Mucosa of stomach (tissue), 1 donor: ENCODE measurements around the gene TRIM65.
A peak's percentile ranks its signal among the peaks of the same experiment; 100 is the strongest.
"Not testable (repeated sequence)": the region's sequence is repeated elsewhere in the genome, so short reads cannot be mapped to it uniquely, and the experiment has no call there.

Experiments used
- H3K27me3 ChIP-seq: one replicate; pipeline ENCODE4 v1.7.0; 2013; ENCODE audit warnings: mild to moderate bottlenecking, low read length; ENCODE audit not compliant: control insufficient read depth, insufficient read depth
- H3K36me3 ChIP-seq: one replicate; pipeline ENCODE4 v1.7.0; 2013; ENCODE audit warnings: low read length; ENCODE audit not compliant: control insufficient read depth, insufficient read depth
- H3K4me1 ChIP-seq: one replicate; pipeline ENCODE4 v1.7.0; 2013; ENCODE audit warnings: mild to moderate bottlenecking, low read length; ENCODE audit not compliant: control insufficient read depth, insufficient read depth
- H3K4me3 ChIP-seq: one replicate; pipeline ENCODE4 v1.7.0; 2013; ENCODE audit warnings: low read length
- H3K9ac ChIP-seq: one replicate; pipeline ENCODE4 v1.7.0; 2013; ENCODE audit warnings: mild to moderate bottlenecking, low read length, moderate library complexity
- H3K9me3 ChIP-seq: one replicate; pipeline ENCODE4 v1.7.0; 2013; ENCODE audit warnings: mild to moderate bottlenecking, low read length, moderate library complexity; ENCODE audit not compliant: control insufficient read depth
- donor health status: Pancreatic carcinoma.

Gene TRIM65

DNA sequence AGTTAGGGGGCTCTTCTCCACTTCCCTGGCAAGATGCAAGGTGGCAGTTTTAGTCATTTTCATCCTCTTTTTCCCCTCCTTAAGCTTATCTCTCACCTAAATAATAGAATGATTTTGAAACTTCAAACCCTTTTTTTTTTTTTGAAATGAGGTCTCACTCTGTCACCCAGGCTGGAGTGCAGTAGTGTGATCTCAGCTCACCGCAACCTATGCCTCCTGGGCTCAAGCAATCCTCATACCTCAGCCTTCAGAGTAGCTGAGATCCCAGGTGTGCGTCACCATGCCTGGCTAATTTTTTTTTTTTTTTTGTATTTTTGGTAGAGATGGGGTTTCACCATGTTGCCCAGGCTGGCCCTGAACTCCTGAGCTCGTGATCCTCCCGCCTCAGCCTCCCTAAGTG, 31.9 kb downstream of the TRIM65 start:
- not testable (repeated sequence) for H3K9ac ChIP-seq, H3K27me3 ChIP-seq, H3K9me3 ChIP-seq, H3K36me3 ChIP-seq, H3K4me3 ChIP-seq
- H3K4me1 ChIP-seq: peaks cover 11% of the 10 kb centered on the region

- H3K9ac ChIP-seq: no peak overlapping the region
- no peaks in the 10 kb centered on the region for H3K36me3 ChIP-seq
- H3K27me3 ChIP-seq: no peaks in the 10 kb centered on the region
- no peaks in the 10 kb centered on the region for H3K9me3 ChIP-seq
- H3K4me3 ChIP-seq: no peak overlapping the region
- peaks cover 6% of the 10 kb centered on the region for H3K4me1 ChIP-seq
Observed at GRCh38 chr17:75864448-75864871, 32.3 kb downstream of the TRIM65 start.

DNA sequence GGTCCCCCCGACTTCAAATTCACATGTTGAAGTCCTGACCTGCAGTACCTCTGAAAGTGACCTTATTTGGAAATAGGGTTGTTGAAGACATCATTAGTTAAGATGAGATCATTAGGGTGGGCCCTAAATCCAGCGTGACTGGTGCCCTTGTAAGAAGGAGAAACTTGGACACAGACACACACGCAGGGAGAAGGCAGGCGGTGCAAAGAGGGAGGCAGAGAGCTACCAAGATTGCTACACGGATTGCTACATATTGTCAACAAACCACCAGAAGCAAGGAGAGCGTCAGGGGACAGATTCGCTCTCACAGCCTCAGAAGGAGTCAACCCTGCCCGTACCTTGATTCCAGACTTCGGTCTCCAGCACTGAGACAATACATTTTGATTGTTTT, 34.8 kb downstream of the TRIM65 start:
- Histone ChIP-seq H3K4me1 (no peaks in the 10 kb centered on the region), H3K4me3 (no peak overlapping the region), H3K9me3 (no peaks in the 10 kb centered on the region), H3K36me3 (no peaks in the 10 kb centered on the region), H3K27me3 (no peaks in the 10 kb centered on the region), H3K9ac (no peak overlapping the region)

- not testable (repeated sequence) for H3K9me3 ChIP-seq, H3K9ac ChIP-seq, H3K4me3 ChIP-seq, H3K36me3 ChIP-seq, H3K4me1 ChIP-seq, H3K27me3 ChIP-seq
Observed at GRCh38 chr17:75859358-75859757, 37.4 kb downstream of the TRIM65 start.

DNA sequence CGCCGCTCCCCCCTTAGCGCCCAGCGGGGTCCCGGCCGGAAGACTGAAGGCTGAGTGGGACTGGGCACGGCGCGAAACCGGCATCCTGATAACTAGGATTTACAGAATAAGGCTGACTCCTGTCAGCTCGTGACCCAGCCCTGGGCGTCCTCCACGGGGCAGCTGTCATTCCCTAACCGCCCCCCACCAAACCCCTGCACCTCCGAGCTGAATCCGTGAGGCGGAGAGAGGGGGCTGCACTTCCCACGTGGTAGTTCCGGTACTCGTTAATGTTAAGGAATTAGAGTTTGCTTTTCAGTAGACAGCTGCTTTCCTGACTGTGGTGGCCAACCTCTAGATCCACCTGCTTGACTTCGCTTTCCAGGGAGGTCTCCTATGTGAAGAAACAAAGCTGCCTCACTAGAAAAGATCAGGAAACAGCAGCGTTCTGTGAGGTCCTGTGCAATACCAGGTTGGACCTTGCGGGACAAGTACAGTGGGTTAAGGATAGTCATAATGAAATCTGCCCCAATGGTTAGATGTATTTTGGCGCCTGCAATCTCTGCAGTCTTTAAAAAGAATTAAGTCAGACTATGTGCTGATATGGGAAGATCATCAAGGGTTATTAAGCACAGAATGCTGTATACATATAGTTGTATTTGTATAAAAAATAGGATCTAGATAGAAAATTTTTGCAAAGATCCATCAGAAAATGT, 40.5 kb downstream of the TRIM65 start:
- H3K9me3 ChIP-seq: no peaks in the 10 kb centered on the region

GRCh38 chr17:75855310-75856061, 41.3 kb downstream of the TRIM65 start, which contains the start of gene WBP2:
Gene WBP2 (minus strand): TSS chr17:75855335. CDS start chr17:75855297, 38 bp downstream.
- Histone ChIP-seq H3K9me3 (no peaks in the 10 kb centered on the region), H3K9ac (peak within 1 kb of the TSS; percentile 97), H3K4me1 (peaks cover 14% of the 10 kb centered on the region), H3K4me3 (peak within 1 kb of the TSS; percentile 75), H3K36me3 (peaks cover 8% of the 10 kb centered on the region), H3K27me3 (no peaks in the 10 kb centered on the region)

More for the DNA sequence above, 40.5 kb downstream of the TRIM65 start:
- H3K27me3 ChIP-seq: no peaks in the 10 kb centered on the region
- peak overlapping the region; percentile 97 for H3K9ac ChIP-seq
- peaks cover 2% of the 10 kb centered on the region for H3K36me3 ChIP-seq
- H3K4me1 ChIP-seq: peaks cover 14% of the 10 kb centered on the region
- peak overlapping the region; percentile 75 for H3K4me3 ChIP-seq

GRCh38 chr17:75854881-75855309, 41.9 kb downstream of the TRIM65 start:
- H3K27me3 ChIP-seq: no peaks in the 10 kb centered on the region
- peak overlapping the region; percentile 97 for H3K9ac ChIP-seq
- H3K4me1 ChIP-seq: peaks cover 14% of the 10 kb centered on the region
- peak overlapping the region; percentile 45 for H3K4me3 ChIP-seq
- H3K9me3 ChIP-seq: no peaks in the 10 kb centered on the region
- H3K36me3 ChIP-seq: peaks cover 9% of the 10 kb centered on the region

DNA sequence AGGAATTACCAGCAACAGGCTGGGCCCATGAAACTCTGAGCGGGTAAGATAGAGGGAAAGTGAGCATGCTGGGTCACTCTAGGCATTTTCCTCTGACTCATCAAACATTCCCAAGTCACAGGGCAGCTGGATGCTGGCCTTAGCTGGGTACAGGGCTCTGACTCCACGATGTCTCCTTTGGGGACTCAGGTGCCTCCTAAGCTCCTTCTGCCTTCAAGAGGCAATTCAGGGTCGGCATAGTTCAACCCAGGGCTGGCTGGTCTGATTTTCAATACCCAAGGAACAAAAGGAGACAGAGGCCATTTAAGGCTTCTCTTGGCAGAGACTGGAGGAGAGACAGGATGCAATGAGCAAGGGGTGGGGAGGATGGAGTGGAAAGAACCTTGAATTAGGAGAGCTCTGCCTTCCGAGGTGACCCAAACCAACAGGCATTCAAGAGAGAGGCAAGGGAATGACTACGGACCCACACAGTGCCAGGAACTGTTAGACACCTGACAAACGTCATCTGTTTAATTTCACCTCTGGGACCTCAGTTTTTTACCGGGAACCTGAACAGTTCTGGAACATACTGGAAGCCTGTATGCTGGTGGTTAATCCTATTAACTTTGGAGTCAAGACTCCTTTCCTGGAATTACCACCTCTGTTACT, 42.5 kb downstream of the TRIM65 start:
- H3K4me1 ChIP-seq: peaks cover 14% of the 10 kb centered on the region
- no peaks in the 10 kb centered on the region for H3K27me3 ChIP-seq
- H3K36me3 ChIP-seq: peaks cover 16% of the 10 kb centered on the region
- H3K9ac ChIP-seq: peak overlapping the region; percentile 97
- H3K9me3 ChIP-seq: no peaks in the 10 kb centered on the region
- H3K4me3 ChIP-seq: peak overlapping the region; percentile 45

DNA sequence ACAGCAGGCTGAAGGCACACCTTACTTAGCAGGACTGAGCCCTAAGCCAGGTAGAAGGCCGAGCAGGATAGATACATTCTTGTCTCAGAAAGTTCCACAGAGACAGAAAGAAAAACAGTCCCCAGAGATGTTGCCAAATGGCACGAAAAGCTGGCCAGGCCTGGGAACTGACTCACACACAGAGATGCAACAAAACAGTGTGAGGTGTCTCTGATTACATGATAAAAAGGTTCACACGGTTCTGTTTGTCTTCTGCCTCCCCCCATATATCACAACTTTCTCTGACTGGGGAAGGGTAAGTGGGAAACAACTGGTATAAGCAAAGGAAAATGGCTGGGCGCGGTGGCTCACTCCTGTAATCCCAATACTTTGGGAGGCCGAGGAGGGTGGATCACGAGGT, 43.3 kb downstream of the TRIM65 start:
- Histone ChIP-seq H3K36me3 (peaks cover 21% of the 10 kb centered on the region), H3K4me3 (no peak overlapping the region), H3K9me3 (no peaks in the 10 kb centered on the region), H3K4me1 (peaks cover 22% of the 10 kb centered on the region), H3K27me3 (no peaks in the 10 kb centered on the region), H3K9ac (no peak overlapping the region)

GRCh38 chr17:75851693-75851991, 45.1 kb downstream of the TRIM65 start:
- H3K36me3 ChIP-seq: peaks cover 38% of the 10 kb centered on the region
- H3K9ac ChIP-seq, H3K9me3 ChIP-seq, H3K4me3 ChIP-seq, H3K27me3 ChIP-seq: not testable (repeated sequence)
- peaks cover 37% of the 10 kb centered on the region for H3K4me1 ChIP-seq

GRCh38 chr17:75850928-75851692, 45.6 kb downstream of the TRIM65 start:
- no peaks in the 10 kb centered on the region for H3K9me3 ChIP-seq
- no peak overlapping the region for H3K9ac ChIP-seq
- no peaks in the 10 kb centered on the region for H3K27me3 ChIP-seq
- no peak overlapping the region for H3K4me3 ChIP-seq
- peaks cover 40% of the 10 kb centered on the region for H3K4me1 ChIP-seq
- peaks cover 39% of the 10 kb centered on the region for H3K36me3 ChIP-seq
